ENCODE results near the gene CAPN13. TPM values are rescaled to one million over a fixed set of nuclear protein-coding genes. Genes with fewer than 3 reads are reported as not detected.

Gene CAPN13
- total RNA-seq, 1 donor, result under 0.01 TPM

- no peak for DNase-seq (ENCODE audit: low read depth in 2 of 3, low spot score in 2 of 3)
Observed at GRCh38 chr2:30765876-30766470, 41.3 kb downstream of the CAPN13 start.

DNA sequence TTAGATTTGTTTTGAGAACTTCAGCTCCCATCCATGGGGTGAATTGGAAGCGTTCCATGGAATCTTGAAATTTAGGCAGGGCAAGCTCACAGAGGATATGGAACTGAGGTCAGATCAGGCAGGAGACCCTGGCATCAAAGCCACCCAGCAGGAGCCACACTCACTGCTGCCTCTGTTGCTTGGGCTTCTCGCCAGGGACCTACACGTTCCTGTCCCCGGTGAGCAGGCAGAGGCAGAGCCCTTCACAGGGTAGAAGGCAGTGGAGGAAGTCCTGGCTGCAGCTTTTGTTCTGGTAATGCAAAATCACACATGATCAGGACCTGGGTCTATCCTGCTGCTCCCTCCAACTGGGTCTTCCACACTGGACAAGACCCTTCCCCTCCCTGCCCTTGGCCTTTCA, 42.1 kb downstream of the CAPN13 start:
- DNase-seq (ENCODE audit: low read depth in 2 of 3, low spot score in 2 of 3), result no peak

GRCh38 chr2:30764021-30764800, 43.0 kb downstream of the CAPN13 start:
- no peak for DNase-seq (ENCODE audit: low read depth in 2 of 3, low spot score in 2 of 3)

DNA sequence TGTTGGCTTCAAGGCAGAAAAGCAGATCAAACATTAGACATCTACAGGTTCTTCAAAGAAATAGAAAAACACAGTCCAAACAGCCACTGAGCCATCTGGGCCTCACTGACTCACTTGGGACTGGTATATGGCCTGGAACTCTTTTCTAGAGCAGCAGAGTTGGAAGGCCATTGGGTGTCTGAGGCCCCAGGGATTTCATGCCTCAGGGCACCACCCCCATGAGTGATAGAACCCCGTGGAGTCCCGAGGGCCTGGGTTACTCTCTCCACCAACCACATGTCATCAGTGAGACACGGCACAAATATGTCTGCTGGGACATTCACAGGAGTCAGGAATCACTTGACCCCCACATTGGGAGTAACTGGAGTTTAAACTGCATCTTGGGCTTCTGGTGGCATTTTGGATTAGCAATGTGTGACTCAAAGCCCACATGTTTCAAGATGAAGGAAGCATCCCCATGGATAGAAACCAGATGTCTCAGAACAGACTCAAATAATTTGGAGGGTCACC, 44.0 kb downstream of the CAPN13 start:
- no peak for DNase-seq (ENCODE audit: low read depth in 2 of 3, low spot score in 2 of 3)

- DNase-seq (ENCODE audit: low read depth in 2 of 3, low spot score in 2 of 3), result no peak
Observed at GRCh38 chr2:30761226-30761625, 46.0 kb downstream of the CAPN13 start.

- DNase-seq (ENCODE audit: low read depth in 2 of 3, low spot score in 2 of 3), result no peak
Observed at GRCh38 chr2:30759481-30759880, 47.8 kb downstream of the CAPN13 start.

GRCh38 chr2:30758191-30758651, 49.0 kb downstream of the CAPN13 start:
- DNase-seq (ENCODE audit: low read depth in 2 of 3, low spot score in 2 of 3), result no peak

GRCh38 chr2:30757749-30758148, 49.5 kb downstream of the CAPN13 start:
- DNase-seq (ENCODE audit: low read depth in 2 of 3, low spot score in 2 of 3), result no peak

DNA sequence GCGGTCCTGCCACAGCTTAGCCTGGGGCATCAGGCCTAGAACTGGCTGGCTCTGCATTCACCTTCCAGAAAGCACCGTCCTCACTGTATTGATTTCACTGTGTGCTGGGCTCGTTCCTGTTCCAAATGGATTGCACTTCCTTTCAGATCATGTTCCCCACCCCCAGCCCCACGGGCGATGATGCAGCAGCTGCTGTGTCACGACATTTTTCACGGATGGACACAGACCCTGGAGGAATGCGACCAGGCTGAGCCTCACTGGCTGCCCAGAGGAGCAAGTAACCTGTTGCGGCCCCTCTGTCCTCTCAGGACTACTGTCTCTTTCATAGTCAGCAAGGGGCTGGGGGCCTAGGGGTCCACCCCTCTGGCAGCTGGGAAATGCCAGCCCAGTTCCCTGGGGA, 50.3 kb downstream of the CAPN13 start:
- DNase-seq (ENCODE audit: low read depth in 2 of 3, low spot score in 2 of 3), result no peak

GRCh38 chr2:30756051-30756719, 51.1 kb downstream of the CAPN13 start:
- DNase-seq (ENCODE audit: low read depth in 2 of 3, low spot score in 2 of 3), result no peak

- DNase-seq (ENCODE audit: low read depth in 2 of 3, low spot score in 2 of 3), result no peak
Observed at GRCh38 chr2:30753630-30754029, 53.6 kb downstream of the CAPN13 start.

- DNase-seq (ENCODE audit: low read depth in 2 of 3, low spot score in 2 of 3), result no peak
Observed at GRCh38 chr2:30752811-30753210, 54.4 kb downstream of the CAPN13 start.

DNA sequence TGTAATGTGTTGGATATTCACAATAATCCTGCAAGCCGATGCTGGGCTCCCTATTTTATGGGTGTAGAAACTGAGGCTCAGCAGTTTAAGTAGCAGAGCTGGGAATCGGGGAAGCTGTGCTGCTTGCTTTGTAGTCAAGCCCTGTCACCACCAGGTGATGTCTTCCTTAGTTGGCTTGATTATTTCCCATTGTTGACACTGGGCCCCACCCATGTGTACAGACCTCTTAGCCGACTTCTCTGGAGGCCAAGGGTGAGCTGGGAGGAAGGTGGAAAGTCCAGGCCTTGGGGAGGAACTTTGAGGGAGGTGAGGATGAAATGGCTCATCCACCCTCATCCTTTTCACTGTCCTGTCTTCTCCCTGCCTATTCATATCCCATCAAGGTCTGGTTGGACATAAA, 60.0 kb downstream of the CAPN13 start:
- no peak for DNase-seq (ENCODE audit: low read depth in 2 of 3, low spot score in 2 of 3)

- DNase-seq (ENCODE audit: low read depth in 2 of 3, low spot score in 2 of 3), result no peak
Observed at GRCh38 chr2:30744823-30745222, 62.4 kb downstream of the CAPN13 start.

DNA sequence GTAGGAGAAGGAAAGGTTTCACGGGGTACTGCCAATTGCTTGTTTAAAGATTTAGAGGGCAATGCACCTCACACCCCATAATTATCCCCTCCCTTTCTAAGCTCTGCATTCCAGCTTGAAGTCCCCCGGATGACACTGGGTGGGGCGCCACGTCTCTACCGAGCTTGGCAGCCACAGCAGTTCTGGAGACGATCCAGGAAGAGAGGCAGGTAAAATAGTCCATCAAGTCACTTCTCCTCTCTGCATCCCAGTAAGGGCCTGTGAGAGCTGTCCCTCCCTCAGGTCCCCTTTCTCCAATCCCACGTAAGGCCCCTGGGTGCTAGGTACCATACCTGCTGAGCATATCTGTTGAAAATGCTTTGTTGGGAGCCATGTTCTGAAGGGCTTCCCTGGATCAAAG, 65.7 kb downstream of the CAPN13 start:
- DNase-seq (ENCODE audit: low read depth in 2 of 3, low spot score in 2 of 3), result no peak

- no peak for DNase-seq (ENCODE audit: low read depth in 2 of 3, low spot score in 2 of 3)
Observed at GRCh38 chr2:30738141-30738911, 68.9 kb downstream of the CAPN13 start.

DNA sequence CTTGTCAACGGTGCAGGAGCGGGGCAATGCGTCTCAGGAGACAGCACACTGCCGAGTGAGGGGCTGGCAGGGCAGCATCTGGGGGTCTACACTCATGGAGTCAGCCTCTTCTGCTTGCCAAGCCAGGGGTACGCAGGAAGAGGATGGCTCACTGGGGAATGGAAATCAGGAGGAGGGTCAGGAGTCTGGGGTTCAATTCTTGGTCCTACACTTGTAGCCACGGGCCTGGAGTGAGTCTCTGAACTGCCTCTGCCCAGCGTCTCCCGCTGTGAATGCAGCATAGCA, 70.0 kb downstream of the CAPN13 start:
- DNase-seq (ENCODE audit: low read depth in 2 of 3, low spot score in 2 of 3), result no peak

- no peak for DNase-seq (ENCODE audit: low read depth in 2 of 3, low spot score in 2 of 3)
Observed at GRCh38 chr2:30736461-30737325, 70.6 kb downstream of the CAPN13 start.

GRCh38 chr2:30733876-30734520, 73.2 kb downstream of the CAPN13 start:
- no peak for DNase-seq (ENCODE audit: low read depth in 2 of 3, low spot score in 2 of 3)

DNA sequence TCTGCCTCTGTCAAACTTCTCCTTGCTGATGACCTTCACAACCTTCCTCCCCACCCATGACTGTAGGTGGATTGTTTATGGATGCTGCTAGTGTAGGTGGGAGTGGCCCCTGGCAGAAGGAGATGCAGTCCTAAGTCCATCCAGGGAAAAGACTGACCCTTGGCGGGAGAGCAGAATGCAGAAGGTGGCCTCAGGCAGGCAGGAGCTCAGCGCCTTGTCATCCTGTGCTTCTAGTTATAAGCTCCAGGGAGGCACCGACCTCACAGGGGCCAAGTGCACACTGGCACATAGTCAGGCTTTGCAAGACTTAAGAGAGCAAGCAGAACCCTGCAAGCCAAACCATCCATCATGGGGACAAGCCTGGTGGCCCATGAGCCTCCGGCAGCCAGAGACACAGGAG, 74.4 kb downstream of the CAPN13 start:
- DNase-seq (ENCODE audit: low read depth in 2 of 3, low spot score in 2 of 3), result no peak

Data from hematopoietic multipotent progenitor cell (in vitro differentiated cells).